Kidney tubule cell (primary cell): ENCODE measurements around the gene MAP2K6.

Experiments
- DNase-seq: peaks from one replicate; pipeline ENCODE4 v3.0.0-alpha.2; 2018; ENCODE audit warnings: low spot score

MAP2K6 gene

DNA sequence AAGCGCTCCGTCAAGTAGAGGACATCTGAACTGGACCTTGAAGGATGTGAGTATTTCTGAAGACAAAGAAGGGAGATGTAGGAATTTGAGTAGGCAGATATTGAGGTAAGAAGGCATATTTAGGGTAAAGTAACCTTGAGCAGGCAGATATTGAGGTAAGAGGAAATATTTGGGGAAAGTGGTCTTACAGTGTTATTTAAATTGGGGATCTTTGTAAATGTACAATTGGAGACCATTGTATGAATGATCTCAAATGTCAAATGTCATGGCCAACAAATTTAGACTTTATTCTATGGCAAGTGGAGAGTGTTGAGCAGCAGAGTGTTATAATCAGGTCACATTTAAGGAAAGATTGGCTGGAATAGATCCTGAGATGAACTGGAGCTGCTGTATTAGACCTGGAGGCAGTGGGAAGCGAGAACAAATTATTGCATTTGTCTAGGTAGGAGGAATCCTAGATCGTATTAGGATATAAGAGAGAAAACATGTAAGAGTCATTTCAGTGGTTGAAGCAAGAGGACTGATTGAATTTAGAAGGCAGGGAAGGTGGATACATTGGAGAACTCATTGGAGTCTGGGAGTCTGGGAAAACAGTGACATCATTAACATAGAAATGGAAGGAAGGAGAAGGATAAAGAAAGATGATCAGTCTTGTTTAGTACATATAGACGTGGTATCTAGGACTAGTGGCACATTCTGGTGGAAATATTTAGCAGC, 165.6 kb downstream of the MAP2K6 start:
- DNase-seq = no peak

GRCh38 chr17:69581061-69581961, 166.8 kb downstream of the MAP2K6 start:
- peak; percentile 65 for DNase-seq

DNA sequence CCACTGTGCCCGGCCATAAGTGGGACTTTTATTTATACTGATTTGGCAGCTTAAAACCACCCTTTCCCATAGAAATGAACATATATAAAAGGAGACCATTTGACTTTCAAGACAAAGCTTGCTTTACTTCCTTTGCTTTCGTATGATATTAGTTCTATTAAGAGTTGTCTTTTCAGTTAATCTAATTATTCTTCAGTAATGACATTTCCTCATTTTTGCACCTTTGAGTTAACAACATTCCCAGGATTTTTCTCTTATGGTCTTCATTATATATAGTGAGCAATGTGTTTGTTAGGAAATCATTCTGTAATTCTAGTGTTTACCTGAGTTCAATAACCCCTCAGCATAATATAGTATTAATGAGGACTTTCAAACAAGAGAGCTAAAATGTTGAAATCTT, 173.8 kb downstream of the MAP2K6 start:
- DNase-seq = no peak

GRCh38 chr17:69588827-69589239, 174.3 kb downstream of the MAP2K6 start:
- DNase-seq = no peak

GRCh38 chr17:69590671-69591070, 176.2 kb downstream of the MAP2K6 start:
- DNase-seq = no peak

- no peak for DNase-seq
These were observed 178.3 kb downstream of the MAP2K6 start for GRCh38 chr17:69592692-69593350.

DNA sequence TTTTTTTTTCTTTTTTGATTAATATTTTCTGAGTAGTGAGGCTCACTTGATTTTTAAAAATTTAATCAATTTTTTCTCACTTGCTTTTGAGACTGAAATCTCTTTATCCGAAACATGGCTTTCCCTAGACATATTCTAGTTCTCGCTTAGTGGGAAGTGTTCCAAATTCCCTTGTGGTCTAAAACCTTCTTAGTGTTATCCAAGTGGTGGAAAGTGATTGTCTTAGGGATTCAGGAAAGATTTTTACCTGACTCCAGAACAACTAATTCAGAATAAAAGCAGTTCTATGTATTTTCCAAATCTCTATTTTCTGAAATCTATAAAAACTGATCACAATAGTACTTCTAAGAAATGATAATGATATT, 178.8 kb downstream of the MAP2K6 start:
- DNase-seq = no peak

DNA sequence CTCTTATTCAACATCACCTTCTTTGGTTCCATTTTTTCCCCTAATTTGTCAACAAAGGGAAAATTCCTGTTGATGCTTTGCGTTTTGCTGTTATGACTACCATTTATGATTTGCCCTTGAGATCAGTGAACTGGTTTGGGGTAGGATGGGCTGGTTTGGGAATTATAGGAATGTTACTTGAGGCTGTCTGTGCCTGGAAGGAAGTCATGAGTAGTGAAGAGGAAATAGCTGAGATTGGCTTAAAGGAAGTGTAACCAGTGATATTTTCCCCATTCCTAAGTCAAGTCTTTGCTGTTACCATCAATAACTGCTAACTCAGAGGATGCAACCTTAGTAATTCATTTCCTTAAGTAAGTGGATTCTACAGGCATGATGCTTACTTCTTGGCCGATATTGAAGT, 179.2 kb downstream of the MAP2K6 start:
- DNase-seq = peak; percentile 24

- DNase-seq = no peak
These were observed 180.1 kb downstream of the MAP2K6 start for GRCh38 chr17:69594641-69595040.

- DNase-seq = no peak
These were observed 181.6 kb downstream of the MAP2K6 start for GRCh38 chr17:69596141-69596540.

- peak; percentile 84 for DNase-seq
These were observed 183.6 kb downstream of the MAP2K6 start for GRCh38 chr17:69597898-69598692.

DNA sequence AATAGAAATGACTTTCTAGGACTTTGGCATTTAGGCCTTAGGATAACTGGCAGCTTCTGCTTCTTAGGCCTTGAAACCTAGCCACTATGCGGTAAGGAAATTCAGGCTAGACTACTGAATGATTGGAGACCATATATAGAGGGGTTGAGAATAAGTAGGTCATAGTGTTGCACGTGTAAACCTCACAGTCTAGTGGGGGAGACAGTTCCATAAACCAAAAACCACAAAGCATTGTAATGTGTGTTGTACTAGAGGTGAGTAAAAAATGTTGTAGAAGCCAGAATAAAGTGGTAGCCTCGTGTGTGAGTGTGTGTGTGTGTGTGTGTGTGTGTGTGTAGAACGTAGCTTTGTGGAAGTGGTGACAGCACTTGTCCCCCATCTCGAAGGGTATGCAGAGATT, 188.5 kb downstream of the MAP2K6 start:
- DNase-seq = no peak
